PC-3 (cell line): ENCODE measurements around the gene NCOA1.

Source experiments
- CTCF ChIP-seq: fragments of 300-600 bp; sonication (generic); conservative IDR thresholded peaks from 2 replicates; pipeline ENCODE4 v1.5.1; 2017; ENCODE audit warnings: antibody characterized with exemption, low read depth, mild to moderate bottlenecking, low read length
- EZH2 ChIP-seq: fragments of 300-600 bp; sonication (generic); IDR thresholded peaks from one replicate; pipeline ENCODE4 v1.6.1; 2017; ENCODE audit warnings: antibody characterized with exemption, mild to moderate bottlenecking, low read length; ENCODE audit not compliant: unreplicated experiment
- EZH2phosphoT487 ChIP-seq: fragments of 300-600 bp; sonication (generic); IDR thresholded peaks from 2 replicates; pipeline ENCODE4 v1.6.1; 2018; ENCODE audit warnings: mild to moderate bottlenecking, antibody characterized with exemption, low read length, borderline replicate concordance

GRCh38 chr2:24792874-24793760, 302.1 kb downstream of the NCOA1 start, which contains the start of the genes CENPO and PTRHD1:
- TF ChIP-seq CTCF = peak; percentile 72
- no peak for TF ChIP-seq EZH2phosphoT487
- no peak for TF ChIP-seq EZH2
